ENCODE results near the gene KLF1.
"Not testable (repeated sequence)": the region's sequence is repeated elsewhere in the genome, so short reads cannot be mapped to it uniquely, and the experiment has no call there.

The KLF1 gene

DNA sequence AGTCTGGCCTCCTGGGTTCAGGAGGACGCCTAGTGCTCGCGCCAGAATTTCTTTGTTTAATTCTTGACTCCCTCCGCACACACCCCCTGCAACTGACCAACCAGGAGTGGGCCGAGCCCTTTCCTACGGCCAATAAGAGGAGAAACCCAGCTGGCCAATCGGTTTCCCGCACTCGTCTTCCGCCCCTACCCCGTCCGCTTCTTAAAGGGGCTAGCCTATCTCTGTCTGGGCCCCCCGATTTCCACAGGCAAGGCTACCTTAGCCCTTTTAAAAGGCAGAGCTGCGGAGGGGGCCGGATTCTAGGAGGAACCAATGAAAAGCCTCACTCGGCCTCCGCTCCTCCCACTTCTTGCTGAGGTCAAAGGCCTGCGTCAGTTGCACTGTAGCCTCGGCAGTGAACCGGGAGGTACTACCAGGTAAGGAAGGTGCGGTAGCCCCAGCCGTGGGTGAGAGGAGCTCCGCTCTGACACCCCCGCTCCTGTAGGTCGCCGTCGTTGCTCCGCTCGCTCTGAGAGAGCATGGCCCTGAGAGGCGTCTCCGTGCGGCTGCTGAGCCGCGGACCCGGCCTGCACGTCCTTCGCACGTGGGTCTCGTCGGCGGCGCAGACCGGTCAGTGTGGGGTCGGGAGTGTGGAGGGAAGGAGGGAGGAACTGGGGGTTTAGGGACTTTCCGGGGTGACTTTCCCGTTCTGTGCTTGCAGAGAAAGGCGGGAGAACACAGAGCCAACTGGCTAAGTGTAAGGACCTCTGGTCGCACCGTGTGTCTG is 4.0 kb upstream of the KLF1 start, which contains the start of gene GCDH:
TSS of gene GCDH (plus strand) at position 374 of the 766 bp plus-strand sequence. CDS start at position 519, 145 bp downstream.
- DNase-seq (ENCODE audit: low spot score): peak; percentile 100

DNA sequence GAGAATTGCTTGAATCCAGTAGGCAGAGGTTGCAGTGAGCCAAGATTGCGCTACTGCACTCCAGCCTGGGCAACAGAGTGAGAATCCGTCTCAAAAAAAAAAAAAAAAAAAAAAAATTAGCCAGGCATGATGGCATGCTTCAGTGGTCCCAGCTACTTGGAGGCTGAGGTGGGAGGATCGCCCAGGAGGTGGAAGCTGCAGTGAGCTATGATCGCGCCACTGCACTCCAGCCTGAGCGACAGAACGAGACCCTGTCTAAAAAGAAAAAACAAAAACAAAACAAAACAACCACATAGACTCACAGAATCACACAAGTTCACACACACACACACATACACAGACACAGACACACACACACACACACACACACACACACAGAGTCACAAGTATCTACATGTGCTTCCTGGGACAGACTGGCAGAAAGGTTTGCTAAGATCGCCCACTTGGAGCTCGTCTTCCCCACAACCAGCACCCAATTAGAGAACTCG is 3.3 kb upstream of the KLF1 start:
- not testable (repeated sequence) for DNase-seq (ENCODE audit: low spot score)

DNA sequence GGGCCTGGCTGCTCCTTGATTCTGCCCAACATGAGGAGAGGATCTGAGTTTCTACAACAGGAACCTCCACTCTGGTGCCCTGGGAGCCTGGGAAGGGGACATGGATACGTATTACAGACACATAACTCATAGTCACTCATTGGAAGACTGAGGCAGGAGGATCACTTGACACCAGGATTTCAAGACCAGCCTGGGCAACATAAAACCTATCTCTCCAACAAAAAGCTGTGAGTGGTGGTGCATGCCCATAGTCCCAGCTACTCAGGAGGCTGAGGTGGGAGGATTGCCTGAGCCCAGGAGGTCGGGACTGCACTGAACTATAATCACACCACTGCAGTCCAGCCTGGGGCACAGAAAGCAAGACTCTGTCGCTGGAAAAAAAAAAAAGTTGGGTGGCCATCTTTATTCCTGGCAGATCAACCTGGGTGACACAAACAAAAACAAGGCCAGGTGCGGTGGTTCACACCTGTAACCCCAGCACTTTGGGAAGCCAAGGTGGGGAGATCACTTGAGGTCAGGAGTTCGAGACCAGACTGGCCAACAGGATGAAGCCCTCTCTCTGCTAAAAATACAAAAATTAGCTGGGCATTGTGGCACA is 1.1 kb upstream of the KLF1 start:
- DNase-seq (ENCODE audit: low spot score): no peak

GRCh38 chr19:12886651-12886968 is 391 bp downstream of the KLF1 start:
- DNase-seq (ENCODE audit: low spot score): no peak

DNA sequence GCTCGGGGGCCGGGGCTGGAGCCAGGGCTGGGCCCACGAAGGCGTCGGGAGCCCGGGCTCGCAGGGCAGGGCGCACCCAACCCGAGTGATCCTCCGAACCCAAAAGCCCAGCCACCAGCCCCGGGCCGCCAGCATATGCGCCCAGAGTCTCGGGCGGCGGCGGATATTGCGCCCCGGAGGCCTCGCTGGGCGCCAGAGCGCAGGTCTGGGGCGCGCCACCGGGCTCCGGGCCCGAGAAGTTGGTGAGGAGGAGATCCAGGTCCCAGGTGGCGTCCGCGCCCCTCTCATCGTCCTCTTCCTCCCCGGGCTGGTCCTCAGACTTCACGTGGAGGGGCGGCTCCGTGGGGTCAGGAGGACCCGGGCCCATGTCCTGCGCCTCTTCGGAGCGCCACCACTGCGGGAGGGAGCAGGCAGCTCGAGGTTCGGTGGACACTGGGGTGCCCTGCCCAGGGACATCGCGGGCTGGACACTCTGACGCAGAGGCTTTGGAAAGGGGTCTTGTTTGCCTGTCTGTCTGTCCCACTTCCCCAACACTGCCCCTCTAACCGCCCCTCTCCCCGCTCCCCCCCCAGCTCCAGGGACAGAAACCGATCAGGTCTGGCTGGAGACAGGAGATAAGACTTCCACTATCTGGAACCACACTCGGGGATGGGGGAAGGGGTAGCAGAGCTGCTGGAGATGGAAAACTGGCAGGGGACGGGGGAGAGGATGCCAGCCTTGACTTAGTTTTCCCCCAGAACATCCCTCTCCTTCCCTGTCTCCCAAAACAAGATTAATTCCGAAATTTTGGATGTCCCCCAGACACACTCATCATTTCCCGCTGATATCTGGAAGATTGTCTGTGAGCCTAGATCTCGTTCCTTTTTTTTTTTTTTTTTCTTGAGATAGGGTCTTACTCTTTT is 1.0 kb downstream of the KLF1 start:
- DNase-seq (ENCODE audit: low spot score): peak; percentile 13

DNA sequence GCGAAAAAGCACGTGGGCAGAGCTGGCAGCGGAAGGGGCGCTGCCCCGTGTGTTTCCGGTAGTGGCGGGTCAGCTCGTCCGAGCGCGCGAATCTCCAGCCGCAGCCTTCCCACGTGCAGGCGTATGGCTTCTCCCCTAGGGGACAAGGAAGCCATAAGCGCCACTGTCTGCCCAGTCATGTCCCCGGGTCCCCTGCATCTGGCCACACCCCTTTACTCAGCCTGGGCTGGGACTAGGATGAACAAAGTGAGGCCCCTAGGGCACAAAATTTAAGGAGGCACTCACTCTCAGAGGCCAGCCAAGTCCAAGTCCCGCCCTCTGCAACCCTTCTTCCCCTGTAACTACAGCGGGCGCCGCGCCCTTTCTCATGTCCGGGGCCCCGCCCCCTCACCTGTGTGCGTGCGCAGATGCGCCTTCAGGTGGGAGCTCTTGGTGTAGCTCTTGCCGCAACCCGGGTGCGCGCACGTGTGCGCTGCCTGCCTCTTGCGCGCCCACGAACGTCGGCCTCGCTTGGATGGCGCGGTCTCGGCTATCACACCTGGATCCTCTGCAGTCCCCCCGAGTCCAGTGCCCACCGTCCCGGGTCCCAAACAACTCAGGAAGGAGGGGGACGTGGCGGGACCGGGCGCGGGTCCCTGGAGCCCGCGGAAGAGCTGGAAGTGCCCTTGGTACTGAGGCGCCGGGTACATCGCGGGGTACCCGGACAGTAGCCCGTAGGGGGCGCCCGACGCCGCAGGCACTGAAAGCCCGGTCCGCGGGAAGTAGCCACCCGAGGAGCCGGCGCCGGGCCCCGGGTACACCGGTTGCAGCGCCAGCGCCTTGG is 1.9 kb downstream of the KLF1 start:
- peak; percentile 93 for DNase-seq (ENCODE audit: low spot score)

DNA sequence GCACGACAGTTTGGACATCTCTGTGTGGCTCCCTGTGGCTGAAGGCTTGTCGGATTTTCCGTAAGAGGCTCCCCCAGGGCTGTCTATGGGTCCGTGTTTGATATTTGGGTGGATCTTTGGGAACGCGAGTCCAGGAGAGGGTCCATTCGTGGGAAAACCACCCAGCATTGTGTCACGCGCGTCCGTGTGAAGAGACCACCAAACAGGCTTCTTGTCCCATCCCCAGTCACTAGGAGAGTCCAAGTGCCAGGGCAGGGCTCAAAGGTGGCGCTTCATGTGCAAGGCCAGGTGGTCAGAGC is 2.4 kb downstream of the KLF1 start:
- no peak for DNase-seq (ENCODE audit: low spot score)

- DNase-seq (ENCODE audit: low spot score): no peak
Measured at GRCh38 chr19:12884202-12884601, 2.8 kb downstream of the KLF1 start.

DNA sequence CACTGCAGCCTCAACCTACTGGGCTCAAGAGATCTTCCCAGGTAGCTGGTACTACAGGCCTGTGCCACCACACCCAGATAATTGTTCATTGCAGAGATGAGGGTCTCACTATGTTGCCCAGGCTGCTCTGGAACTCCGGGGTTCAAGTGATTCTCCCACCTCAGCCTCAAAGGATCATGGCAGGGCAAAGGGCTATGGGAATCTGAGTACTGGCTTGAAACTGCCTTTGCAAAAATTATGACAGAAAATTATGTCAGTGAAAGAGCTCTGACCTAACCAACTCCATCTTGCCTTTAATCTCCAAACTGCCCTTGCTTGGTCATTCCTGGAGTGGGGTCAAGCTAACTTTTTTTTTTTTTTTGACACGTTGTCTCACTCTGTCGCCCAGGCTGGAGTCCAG is 4.4 kb downstream of the KLF1 start:
- no peak for DNase-seq (ENCODE audit: low spot score)

GRCh38 chr19:12881172-12881808 is 5.7 kb downstream of the KLF1 start, which contains the start of gene DNASE2:
DNASE2 (minus strand) TSS chr19:12881449; CDS start chr19:12881375, 74 bp downstream.
- peak; percentile 97 for DNase-seq (ENCODE audit: low spot score)

GRCh38 chr19:12880551-12881171 is 6.3 kb downstream of the KLF1 start:
- peak; percentile 34 for DNase-seq (ENCODE audit: low spot score)

GRCh38 chr19:12875086-12875485 is 11.9 kb downstream of the KLF1 start:
- DNase-seq (ENCODE audit: low spot score): no peak

DNA sequence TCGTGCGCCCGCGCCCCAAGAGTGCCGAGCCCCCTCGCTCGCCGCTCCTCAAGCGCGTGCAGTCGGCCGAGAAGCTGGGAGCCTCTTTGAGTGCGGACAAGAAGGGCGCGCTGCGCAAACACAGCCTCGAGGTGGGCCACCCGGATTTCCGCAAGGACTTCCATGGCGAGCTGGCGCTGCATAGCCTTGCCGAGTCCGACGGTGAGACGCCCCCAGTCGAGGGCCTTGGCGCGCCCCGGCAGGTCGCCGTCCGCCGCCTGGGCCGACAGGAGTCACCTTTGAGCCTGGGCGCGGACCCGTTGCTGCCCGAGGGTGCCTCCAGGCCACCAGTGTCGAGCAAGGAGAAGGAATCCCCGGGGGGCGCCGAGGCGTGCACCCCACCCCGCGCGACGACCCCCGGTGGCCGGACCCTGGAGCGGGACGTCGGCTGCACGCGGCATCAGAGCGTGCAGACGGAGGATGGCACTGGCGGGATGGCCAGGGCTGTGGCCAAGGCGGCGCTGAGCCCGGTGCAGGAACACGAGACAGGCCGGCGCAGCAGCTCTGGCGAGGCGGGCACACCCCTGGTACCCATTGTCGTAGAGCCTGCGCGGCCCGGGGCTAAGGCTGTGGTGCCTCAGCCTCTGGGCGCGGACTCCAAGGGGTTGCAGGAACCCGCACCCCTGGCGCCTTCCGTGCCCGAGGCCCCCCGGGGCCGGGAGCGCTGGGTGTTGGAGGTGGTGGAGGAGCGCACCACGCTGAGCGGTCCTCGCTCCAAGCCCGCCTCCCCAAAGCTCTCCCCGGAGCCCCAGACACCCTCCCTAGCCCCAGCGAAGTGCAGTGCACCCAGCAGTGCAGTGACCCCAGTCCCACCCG is 12.9 kb downstream of the KLF1 start:
- DNase-seq (ENCODE audit: low spot score): no peak

DNA sequence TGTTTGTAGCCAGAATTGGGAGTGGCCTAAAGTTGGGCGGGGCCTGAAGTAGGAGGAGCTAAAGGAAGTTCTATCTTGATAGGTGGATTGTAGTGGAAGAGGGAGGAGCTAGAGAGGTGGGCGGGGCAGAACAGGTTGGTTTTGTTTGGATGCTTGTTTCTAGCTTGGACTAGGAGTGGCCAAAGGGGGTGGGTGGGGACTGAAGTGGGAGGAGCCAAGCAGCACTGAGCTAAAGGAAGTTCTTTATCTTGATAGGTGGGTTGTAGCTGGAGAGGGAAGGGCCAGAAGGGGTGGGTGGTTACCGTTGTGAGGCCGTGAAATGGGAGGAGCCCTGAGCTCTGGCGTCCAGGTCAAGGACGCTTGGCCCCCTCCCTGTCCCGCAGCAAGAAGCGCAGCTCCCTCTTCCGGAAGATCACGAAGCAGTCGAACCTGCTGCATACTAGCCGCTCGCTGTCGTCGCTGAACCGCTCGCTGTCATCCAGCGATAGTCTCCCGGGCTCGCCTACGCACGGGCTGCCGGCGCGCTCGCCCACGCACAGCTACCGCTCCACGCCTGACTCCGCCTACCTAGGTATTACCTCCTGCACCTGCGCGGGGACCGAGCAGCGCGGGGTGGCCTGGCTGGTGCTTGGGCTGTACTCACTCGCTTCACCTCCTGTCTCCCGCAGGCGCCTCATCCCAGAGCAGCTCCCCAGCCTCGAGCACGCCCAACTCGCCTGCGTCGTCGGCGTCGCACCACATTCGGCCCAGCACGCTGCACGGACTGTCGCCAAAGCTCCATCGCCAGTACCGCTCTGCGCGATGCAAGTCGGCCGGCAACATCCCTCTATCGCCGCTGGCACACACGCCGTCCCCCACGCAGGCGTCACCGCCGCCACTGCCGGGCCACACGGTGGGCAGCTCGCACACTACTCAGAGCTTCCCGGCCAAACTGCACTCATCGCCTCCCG is 13.8 kb downstream of the KLF1 start:
- DNase-seq (ENCODE audit: low spot score): peak; percentile 97

- DNase-seq (ENCODE audit: low spot score): peak; percentile 62
Measured at GRCh38 chr19:12872255-12872654, 14.7 kb downstream of the KLF1 start.

GRCh38 chr19:12871681-12872080 is 15.3 kb downstream of the KLF1 start:
- DNase-seq (ENCODE audit: low spot score): no peak

- DNase-seq (ENCODE audit: low spot score): peak; percentile 30
Measured at GRCh38 chr19:12868540-12869112, 18.4 kb downstream of the KLF1 start.

Measured in SW480 (cell line).